WTC11 (cell line): ENCODE data around the gene SUPT3H. TPM values are rescaled to one million over a fixed set of nuclear protein-coding genes. Genes with fewer than 3 reads are reported as not detected.

ENCODE experiments used
- ATAC-seq: fragments of 200-7000 bp; cut with Tn5 transposase; 2 replicates; pipeline ENCODE4 v1.10.0; 2021; ENCODE audit warnings: mild to moderate bottlenecking, moderate library complexity
- CTCF ChIA-PET: fragments of 300-600 bp; sonication (Branson Sonifier 250); formaldehyde crosslinking; loops from one replicate; lab custom pipeline; 2021; ENCODE audit warnings: antibody characterized with exemption; lab: Charles Lee
- POLR2A ChIA-PET: fragments of 350-600 bp; sonication (Branson Sonifier 250); formaldehyde crosslinking; loops from one replicate; lab custom pipeline; 2021; ENCODE audit warnings: antibody characterized with exemption; lab: Charles Lee
- DNase-seq: peaks from one replicate; pipeline ENCODE4 v3.0.0; 2021; ENCODE audit warnings: low spot score
- H3K27ac Mint-ChIP-seq: 2 replicates; pipeline ENCODE4 v1.8.0; 2021; ENCODE audit warnings: mixed read lengths
- H3K27me3 Mint-ChIP-seq: 2 replicates; pipeline ENCODE4 v1.8.0; 2021; ENCODE audit warnings: low read depth, mild to moderate bottlenecking, moderate library complexity, mixed read lengths
- H3K36me3 Mint-ChIP-seq: 2 replicates; pipeline ENCODE4 v1.8.0; 2021; ENCODE audit warnings: mixed read lengths
- H3K4me1 Mint-ChIP-seq: 2 replicates; pipeline ENCODE4 v1.8.0; 2022; ENCODE audit warnings: mixed read lengths
- H3K4me3 Mint-ChIP-seq: 2 replicates; pipeline ENCODE4 v1.8.0; 2021; ENCODE audit warnings: mild to moderate bottlenecking, moderate library complexity, mixed read lengths
- H3K9me3 Mint-ChIP-seq: 2 replicates; pipeline ENCODE4 v1.8.0; 2021; ENCODE audit warnings: mixed read lengths
- ESRRA ChIP-seq: sonication (generic); formaldehyde crosslinking; IDR thresholded peaks from 2 replicates; pipeline ENCODE4 v1.8.1; 2022; ENCODE audit warnings: mild to moderate bottlenecking, missing genetic modification reagents, borderline replicate concordance
- FOXP1 ChIP-seq: sonication (generic); formaldehyde crosslinking; IDR thresholded peaks from 2 replicates; pipeline ENCODE4 v1.8.0; 2022; ENCODE audit warnings: missing genetic modification reagents, mild to moderate bottlenecking, moderate library complexity, borderline replicate concordance
- SMAD3 ChIP-seq: sonication (generic); formaldehyde crosslinking; IDR thresholded peaks from 2 replicates; pipeline ENCODE4 v1.8.0; 2022; ENCODE audit warnings: missing genetic modification reagents, mild to moderate bottlenecking, borderline replicate concordance
- SOX15 ChIP-seq: fragments of 250-450 bp; sonication (Bioruptor Pico); IDR thresholded peaks from 2 replicates; pipeline ENCODE4 v1.9.0; 2021; ENCODE audit warnings: mild to moderate bottlenecking
- ZNF396 ChIP-seq: fragments of 250-450 bp; sonication (Bioruptor Pico); IDR thresholded peaks from 2 replicates; pipeline ENCODE4 v1.8.0; 2021; ENCODE audit warnings: mild to moderate bottlenecking, moderate library complexity, borderline replicate concordance
- total RNA-seq: library from RNA; stranded (reverse); gene quantifications from 3 replicates; pipeline ENCODE4 v1.2.3, GENCODE V29; 2021
- TF ChIP-seq, protein P1 (sequence below): sonication (generic); formaldehyde crosslinking; IDR thresholded peaks from 2 replicates; pipeline ENCODE4 v1.8.1; 2023; ENCODE audit warnings: mild to moderate bottlenecking, missing genetic modification reagents, moderate library complexity
- TF ChIP-seq, protein P2 (sequence below): fragments of 250-450 bp; sonication (Bioruptor Pico); IDR thresholded peaks from 2 replicates; pipeline ENCODE4 v1.9.0; 2021; ENCODE audit warnings: mild to moderate bottlenecking, borderline replicate concordance
- TF ChIP-seq, protein P3 (sequence below): sonication (generic); formaldehyde crosslinking; conservative IDR thresholded peaks from 2 replicates; pipeline ENCODE4 v1.8.1; 2022; ENCODE audit warnings: mild to moderate bottlenecking, missing genetic modification reagents
- TF ChIP-seq, protein P4 (sequence below): fragments of 250-450 bp; sonication (Bioruptor Pico); IDR thresholded peaks from 2 replicates; pipeline ENCODE4 v1.8.0; 2021; ENCODE audit warnings: mild to moderate bottlenecking
- TF ChIP-seq, protein P5 (sequence below): fragments of 250-450 bp; sonication (Bioruptor Pico); IDR thresholded peaks from 2 replicates; pipeline ENCODE4 v1.9.0; 2021; ENCODE audit warnings: moderate library complexity, mild to moderate bottlenecking, inconsistent platforms, borderline replicate concordance
- TF ChIP-seq, protein P6 (sequence below): sonication (generic); formaldehyde crosslinking; IDR thresholded peaks from 2 replicates; pipeline ENCODE4 v1.8.0; 2022; ENCODE audit warnings: mild to moderate bottlenecking, missing genetic modification reagents
- TF ChIP-seq, protein P7 (sequence below): sonication (generic); formaldehyde crosslinking; IDR thresholded peaks from 2 replicates; pipeline ENCODE4 v1.8.1; 2022; ENCODE audit warnings: low read depth, mild to moderate bottlenecking, moderate library complexity, missing genetic modification reagents, borderline replicate concordance
- TF ChIP-seq, protein P8 (sequence below): sonication (generic); formaldehyde crosslinking; IDR thresholded peaks from 2 replicates; pipeline ENCODE4 v1.8.1; 2022; ENCODE audit warnings: mild to moderate bottlenecking, moderate library complexity, missing genetic modification reagents
- TF ChIP-seq, protein P9 (sequence below): sonication (generic); formaldehyde crosslinking; IDR thresholded peaks from 2 replicates; pipeline ENCODE4 v1.8.1; 2023; ENCODE audit warnings: mild to moderate bottlenecking, missing genetic modification reagents
- TF ChIP-seq, protein P10 (sequence below): fragments of 250-450 bp; sonication (Bioruptor Pico); conservative IDR thresholded peaks from 2 replicates; pipeline ENCODE4 v1.9.0; 2021; ENCODE audit warnings: mild to moderate bottlenecking
- TF ChIP-seq, protein P11 (sequence below): sonication (generic); formaldehyde crosslinking; conservative IDR thresholded peaks from 2 replicates; pipeline ENCODE4 v1.8.1; 2023; ENCODE audit warnings: mild to moderate bottlenecking, low read depth, missing genetic modification reagents, moderate library complexity

SUPT3H gene
- total RNA-seq, 1 experiment from 2014 or later = 15.3 TPM

DNA sequence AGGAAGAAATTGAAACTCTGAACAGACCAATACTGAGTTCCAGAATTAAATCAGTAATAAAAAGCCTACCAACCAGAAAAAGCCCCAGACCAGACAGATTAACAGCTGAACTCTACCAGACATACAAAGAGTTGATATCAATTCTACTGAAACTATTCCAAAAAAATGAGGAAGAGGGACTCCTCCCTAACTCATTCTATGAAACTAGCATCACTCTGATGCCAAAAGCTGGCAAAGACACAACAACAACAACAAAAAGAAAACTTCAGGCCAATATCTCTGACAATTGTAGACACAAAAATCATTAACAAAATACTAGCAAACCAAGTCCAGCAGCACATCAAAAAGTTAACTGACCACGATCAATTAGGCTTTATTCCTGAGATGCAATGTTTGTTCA is 295.6 kb downstream of the SUPT3H start (continued):
- TF ChIP-seq, protein P1, sequence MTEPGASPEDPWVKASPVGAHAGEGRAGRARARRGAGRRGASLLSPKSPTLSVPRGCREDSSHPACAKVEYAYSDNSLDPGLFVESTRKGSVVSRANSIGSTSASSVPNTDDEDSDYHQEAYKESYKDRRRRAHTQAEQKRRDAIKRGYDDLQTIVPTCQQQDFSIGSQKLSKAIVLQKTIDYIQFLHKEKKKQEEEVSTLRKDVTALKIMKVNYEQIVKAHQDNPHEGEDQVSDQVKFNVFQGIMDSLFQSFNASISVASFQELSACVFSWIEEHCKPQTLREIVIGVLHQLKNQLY = no peak
- TF ChIP-seq, protein P2, sequence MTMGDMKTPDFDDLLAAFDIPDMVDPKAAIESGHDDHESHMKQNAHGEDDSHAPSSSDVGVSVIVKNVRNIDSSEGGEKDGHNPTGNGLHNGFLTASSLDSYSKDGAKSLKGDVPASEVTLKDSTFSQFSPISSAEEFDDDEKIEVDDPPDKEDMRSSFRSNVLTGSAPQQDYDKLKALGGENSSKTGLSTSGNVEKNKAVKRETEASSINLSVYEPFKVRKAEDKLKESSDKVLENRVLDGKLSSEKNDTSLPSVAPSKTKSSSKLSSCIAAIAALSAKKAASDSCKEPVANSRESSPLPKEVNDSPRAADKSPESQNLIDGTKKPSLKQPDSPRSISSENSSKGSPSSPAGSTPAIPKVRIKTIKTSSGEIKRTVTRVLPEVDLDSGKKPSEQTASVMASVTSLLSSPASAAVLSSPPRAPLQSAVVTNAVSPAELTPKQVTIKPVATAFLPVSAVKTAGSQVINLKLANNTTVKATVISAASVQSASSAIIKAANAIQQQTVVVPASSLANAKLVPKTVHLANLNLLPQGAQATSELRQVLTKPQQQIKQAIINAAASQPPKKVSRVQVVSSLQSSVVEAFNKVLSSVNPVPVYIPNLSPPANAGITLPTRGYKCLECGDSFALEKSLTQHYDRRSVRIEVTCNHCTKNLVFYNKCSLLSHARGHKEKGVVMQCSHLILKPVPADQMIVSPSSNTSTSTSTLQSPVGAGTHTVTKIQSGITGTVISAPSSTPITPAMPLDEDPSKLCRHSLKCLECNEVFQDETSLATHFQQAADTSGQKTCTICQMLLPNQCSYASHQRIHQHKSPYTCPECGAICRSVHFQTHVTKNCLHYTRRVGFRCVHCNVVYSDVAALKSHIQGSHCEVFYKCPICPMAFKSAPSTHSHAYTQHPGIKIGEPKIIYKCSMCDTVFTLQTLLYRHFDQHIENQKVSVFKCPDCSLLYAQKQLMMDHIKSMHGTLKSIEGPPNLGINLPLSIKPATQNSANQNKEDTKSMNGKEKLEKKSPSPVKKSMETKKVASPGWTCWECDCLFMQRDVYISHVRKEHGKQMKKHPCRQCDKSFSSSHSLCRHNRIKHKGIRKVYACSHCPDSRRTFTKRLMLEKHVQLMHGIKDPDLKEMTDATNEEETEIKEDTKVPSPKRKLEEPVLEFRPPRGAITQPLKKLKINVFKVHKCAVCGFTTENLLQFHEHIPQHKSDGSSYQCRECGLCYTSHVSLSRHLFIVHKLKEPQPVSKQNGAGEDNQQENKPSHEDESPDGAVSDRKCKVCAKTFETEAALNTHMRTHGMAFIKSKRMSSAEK (CRISPR knock-in tag) = no peak

DNA sequence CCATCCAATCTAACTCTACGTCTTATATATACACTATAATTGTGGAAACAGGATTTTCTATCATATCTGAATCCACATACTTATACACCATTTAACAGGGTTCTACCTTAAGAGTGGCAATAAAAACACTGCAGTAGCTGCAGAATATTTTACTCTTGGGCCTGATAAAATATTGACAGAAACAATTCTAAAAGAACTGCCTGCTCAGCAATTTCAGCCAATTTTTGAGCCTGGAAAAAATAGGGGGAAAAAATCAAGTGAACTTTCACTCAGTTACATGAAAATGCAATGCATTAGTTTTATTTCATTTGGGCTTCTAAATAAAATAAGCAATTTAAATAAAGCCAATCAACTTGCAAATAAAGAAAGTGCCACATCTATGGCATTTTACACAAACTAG is 296.1 kb downstream of the SUPT3H start:
- TF ChIP-seq, protein P3, sequence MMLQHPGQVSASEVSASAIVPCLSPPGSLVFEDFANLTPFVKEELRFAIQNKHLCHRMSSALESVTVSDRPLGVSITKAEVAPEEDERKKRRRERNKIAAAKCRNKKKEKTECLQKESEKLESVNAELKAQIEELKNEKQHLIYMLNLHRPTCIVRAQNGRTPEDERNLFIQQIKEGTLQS (CRISPR knock-in tag) = no peak
- TF ChIP-seq FOXP1 = no peak
- no peak for TF ChIP-seq ZNF396
- no peak for TF ChIP-seq SOX15
- TF ChIP-seq, protein P4, sequence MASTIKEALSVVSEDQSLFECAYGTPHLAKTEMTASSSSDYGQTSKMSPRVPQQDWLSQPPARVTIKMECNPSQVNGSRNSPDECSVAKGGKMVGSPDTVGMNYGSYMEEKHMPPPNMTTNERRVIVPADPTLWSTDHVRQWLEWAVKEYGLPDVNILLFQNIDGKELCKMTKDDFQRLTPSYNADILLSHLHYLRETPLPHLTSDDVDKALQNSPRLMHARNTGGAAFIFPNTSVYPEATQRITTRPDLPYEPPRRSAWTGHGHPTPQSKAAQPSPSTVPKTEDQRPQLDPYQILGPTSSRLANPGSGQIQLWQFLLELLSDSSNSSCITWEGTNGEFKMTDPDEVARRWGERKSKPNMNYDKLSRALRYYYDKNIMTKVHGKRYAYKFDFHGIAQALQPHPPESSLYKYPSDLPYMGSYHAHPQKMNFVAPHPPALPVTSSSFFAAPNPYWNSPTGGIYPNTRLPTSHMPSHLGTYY (CRISPR knock-in tag) = no peak
- TF ChIP-seq ESRRA = no peak
- TF ChIP-seq, protein P5, sequence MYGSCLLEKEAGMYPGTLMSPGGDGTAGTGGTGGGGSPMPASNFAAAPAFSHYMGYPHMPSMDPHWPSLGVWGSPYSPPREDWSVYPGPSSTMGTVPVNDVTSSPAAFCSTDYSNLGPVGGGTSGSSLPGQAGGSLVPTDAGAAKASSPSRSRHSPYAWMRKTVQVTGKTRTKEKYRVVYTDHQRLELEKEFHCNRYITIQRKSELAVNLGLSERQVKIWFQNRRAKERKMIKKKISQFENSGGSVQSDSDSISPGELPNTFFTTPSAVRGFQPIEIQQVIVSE (CRISPR knock-in tag) = no peak
- TF ChIP-seq, protein P6, sequence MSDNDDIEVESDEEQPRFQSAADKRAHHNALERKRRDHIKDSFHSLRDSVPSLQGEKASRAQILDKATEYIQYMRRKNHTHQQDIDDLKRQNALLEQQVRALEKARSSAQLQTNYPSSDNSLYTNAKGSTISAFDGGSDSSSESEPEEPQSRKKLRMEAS (CRISPR knock-in tag) = no peak
- TF ChIP-seq, protein P7, sequence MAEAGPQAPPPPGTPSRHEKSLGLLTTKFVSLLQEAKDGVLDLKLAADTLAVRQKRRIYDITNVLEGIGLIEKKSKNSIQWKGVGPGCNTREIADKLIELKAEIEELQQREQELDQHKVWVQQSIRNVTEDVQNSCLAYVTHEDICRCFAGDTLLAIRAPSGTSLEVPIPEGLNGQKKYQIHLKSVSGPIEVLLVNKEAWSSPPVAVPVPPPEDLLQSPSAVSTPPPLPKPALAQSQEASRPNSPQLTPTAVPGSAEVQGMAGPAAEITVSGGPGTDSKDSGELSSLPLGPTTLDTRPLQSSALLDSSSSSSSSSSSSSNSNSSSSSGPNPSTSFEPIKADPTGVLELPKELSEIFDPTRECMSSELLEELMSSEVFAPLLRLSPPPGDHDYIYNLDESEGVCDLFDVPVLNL (CRISPR knock-in tag) = no peak
- TF ChIP-seq, protein P8, sequence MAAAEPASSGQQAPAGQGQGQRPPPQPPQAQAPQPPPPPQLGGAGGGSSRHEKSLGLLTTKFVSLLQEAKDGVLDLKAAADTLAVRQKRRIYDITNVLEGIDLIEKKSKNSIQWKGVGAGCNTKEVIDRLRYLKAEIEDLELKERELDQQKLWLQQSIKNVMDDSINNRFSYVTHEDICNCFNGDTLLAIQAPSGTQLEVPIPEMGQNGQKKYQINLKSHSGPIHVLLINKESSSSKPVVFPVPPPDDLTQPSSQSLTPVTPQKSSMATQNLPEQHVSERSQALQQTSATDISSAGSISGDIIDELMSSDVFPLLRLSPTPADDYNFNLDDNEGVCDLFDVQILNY (CRISPR knock-in tag) = no peak
- no peak for TF ChIP-seq SMAD3 (CRISPR knock-in tag)
- no peaks in the 10 kb centered on the region for H3K27me3 Mint-ChIP-seq
- CTCF ChIA-PET = no interaction called here
- ATAC-seq (no peak), DNase-seq (no peak)
- peaks cover 12% of the 10 kb centered on the region for H3K36me3 Mint-ChIP-seq
- no peak overlapping the region for H3K27ac Mint-ChIP-seq
- H3K9me3 Mint-ChIP-seq = peaks cover 20% of the 10 kb centered on the region
- H3K4me3 Mint-ChIP-seq = no peak overlapping the region
- POLR2A ChIA-PET = no interaction called here
- no peaks in the 10 kb centered on the region for H3K4me1 Mint-ChIP-seq

DNA sequence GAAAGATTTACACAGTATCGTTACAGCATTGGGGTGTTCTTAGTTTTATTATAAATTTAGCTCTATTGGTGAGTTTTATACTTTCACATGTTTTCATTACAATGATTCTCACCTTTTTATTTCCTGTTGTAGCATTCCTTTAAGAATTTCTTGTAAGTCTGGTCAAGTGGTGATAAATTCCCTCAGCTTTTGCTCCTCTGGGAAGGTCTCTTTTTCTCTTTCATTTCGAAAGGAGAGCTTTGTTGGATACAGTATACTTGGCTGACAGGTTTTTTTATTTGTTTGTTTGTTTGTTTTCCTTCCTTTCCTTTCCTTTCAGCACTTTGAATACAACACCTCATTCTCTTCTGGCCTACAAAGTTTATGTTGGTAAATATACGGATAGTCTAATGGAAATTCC is 299.3 kb downstream of the SUPT3H start:
- Mint-ChIP-seq H3K9me3 (peaks cover 20% of the 10 kb centered on the region), H3K27me3 (no peaks in the 10 kb centered on the region), H3K27ac (no peak overlapping the region), H3K4me3 (no peak overlapping the region), H3K36me3 (peaks cover 12% of the 10 kb centered on the region), H3K4me1 (no peaks in the 10 kb centered on the region)
- ATAC-seq (no peak), DNase-seq (no peak)
- ChIA-PET POLR2A (no interaction called here), CTCF (no interaction called here)
- no peak for TF ChIP-seq ZNF396
- TF ChIP-seq, protein P9, sequence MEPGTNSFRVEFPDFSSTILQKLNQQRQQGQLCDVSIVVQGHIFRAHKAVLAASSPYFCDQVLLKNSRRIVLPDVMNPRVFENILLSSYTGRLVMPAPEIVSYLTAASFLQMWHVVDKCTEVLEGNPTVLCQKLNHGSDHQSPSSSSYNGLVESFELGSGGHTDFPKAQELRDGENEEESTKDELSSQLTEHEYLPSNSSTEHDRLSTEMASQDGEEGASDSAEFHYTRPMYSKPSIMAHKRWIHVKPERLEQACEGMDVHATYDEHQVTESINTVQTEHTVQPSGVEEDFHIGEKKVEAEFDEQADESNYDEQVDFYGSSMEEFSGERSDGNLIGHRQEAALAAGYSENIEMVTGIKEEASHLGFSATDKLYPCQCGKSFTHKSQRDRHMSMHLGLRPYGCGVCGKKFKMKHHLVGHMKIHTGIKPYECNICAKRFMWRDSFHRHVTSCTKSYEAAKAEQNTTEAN (CRISPR knock-in tag) = no peak
- TF ChIP-seq, protein P10, sequence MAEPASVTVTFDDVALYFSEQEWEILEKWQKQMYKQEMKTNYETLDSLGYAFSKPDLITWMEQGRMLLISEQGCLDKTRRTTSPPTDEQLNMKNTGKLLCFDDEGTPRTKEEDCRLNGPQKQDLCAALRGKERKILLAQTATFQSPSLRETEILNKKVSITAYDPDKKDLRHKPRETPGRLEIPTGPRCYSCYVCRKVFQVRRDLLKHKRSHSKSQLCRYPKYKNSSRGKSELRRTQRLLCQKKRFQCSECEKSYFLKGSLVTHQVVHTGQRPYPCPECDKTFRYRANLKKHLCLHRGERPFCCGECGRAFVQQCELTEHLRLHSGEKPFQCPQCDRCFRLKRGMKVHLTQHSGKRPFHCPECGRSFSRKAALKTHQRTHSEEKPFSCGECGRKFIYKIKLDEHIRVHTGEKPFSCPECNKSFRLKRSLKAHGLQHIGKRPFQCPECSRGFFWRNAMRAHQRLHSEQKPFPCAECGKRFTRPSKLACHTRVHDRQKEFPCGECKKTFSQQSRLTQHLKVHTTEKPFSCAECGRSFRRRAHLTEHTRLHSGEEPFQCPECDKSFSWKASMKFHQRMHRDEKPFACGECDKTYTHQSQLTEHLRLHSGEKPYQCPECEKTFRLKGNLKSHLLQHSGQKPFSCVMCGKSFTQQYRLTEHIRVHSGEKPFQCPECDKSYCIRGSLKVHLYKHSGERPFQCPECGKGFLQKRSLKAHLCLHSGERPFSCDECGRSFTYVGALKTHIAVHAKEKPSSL = no peak
- TF ChIP-seq, protein P11, sequence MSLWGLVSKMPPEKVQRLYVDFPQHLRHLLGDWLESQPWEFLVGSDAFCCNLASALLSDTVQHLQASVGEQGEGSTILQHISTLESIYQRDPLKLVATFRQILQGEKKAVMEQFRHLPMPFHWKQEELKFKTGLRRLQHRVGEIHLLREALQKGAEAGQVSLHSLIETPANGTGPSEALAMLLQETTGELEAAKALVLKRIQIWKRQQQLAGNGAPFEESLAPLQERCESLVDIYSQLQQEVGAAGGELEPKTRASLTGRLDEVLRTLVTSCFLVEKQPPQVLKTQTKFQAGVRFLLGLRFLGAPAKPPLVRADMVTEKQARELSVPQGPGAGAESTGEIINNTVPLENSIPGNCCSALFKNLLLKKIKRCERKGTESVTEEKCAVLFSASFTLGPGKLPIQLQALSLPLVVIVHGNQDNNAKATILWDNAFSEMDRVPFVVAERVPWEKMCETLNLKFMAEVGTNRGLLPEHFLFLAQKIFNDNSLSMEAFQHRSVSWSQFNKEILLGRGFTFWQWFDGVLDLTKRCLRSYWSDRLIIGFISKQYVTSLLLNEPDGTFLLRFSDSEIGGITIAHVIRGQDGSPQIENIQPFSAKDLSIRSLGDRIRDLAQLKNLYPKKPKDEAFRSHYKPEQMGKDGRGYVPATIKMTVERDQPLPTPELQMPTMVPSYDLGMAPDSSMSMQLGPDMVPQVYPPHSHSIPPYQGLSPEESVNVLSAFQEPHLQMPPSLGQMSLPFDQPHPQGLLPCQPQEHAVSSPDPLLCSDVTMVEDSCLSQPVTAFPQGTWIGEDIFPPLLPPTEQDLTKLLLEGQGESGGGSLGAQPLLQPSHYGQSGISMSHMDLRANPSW (CRISPR knock-in tag) = no peak
